Astrocyte (in vitro differentiated cells and primary cell): ENCODE measurements around the gene BTBD1.

Source experiments
- CTCF ChIP-seq: IDR thresholded peaks from 2 replicates; pipeline ENCODE4 v1.5.1; 2011; ENCODE audit warnings: low read depth, mild to moderate bottlenecking, inconsistent platforms, low read length, moderate library complexity; ENCODE audit not compliant: insufficient read depth
- EZH2 ChIP-seq: IDR thresholded peaks from 2 replicates; pipeline ENCODE4 v1.6.1; 2012; ENCODE audit warnings: mild to moderate bottlenecking, low read length, inconsistent platforms; ENCODE audit not compliant: insufficient read depth

DNA sequence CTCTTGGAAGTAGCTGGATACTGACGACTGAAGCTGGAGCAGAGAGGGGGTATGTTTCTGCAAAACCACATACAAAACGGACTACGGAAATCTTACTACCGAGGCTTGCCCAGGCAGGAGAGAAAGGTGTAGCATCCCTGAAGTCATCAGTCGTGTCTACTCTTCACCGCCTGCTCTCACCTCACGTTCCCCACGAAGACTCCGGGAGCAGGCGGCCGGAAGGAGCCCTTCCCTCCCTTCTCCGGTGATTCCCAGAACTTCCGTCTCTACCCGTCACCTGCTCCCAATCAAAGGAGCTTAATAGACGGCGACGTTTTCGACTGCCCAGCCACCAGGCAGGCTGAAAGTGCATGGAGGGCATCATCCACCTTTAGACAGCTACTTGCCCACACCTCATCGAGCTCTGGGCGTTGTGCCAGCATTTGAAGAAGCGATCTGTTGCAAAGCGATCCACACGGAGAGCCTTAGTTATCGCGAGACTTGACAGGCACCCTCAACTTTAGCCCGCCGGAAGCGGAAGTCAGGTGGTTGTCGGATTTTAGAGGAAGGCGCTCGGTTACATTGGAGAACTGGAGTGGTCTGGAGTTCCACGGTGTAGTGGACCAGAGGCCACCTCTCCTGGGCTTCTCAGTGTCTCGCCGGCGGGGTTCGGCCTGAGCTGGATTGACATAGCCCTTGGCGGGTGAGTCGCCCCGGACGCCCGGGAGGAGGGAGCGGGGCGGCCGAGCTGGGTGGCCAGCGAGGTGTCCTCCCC, 81.2 kb downstream of the BTBD1 start, which contains the start of gene RAMAC:
- no peak for TF ChIP-seq CTCF
- no peak for TF ChIP-seq EZH2
